Neural cell (in vitro differentiated cells): ENCODE results near the gene SCYL3.

ENCODE experiments used
- CTCF ChIP-seq: fragments of 450-650 bp; IDR thresholded peaks from 2 replicates; pipeline ENCODE4 v1.5.1; 2014; ENCODE audit warnings: antibody characterized with exemption, mild to moderate bottlenecking, moderate library complexity; ENCODE audit not compliant: poor library complexity, severe bottlenecking
- EP300 ChIP-seq: fragments of 450-650 bp; conservative IDR thresholded peaks from 2 replicates; pipeline ENCODE4 v1.6.1; 2014; ENCODE audit warnings: antibody characterized with exemption, mild to moderate bottlenecking, moderate library complexity; ENCODE audit not compliant: poor library complexity, severe bottlenecking
- EZH2 ChIP-seq: fragments of 200-600, 300-800 bp; shearing (Covaris generic), sonication (generic); IDR thresholded peaks from 2 replicates; pipeline ENCODE4 v1.6.1; 2014; ENCODE audit warnings: antibody characterized with exemption, low read length, borderline replicate concordance, mild to moderate bottlenecking; ENCODE audit not compliant: insufficient read depth, poor library complexity, severe bottlenecking
- MXI1 ChIP-seq: fragments of 450-650 bp; conservative IDR thresholded peaks from 2 replicates; pipeline ENCODE4 v1.6.1; 2014; ENCODE audit warnings: antibody characterized with exemption, mild to moderate bottlenecking; ENCODE audit not compliant: poor library complexity, severe bottlenecking
- POLR2AphosphoS5 ChIP-seq: IDR thresholded peaks from 2 replicates; pipeline ENCODE4 v1.6.1; 2012
- RAD21 ChIP-seq: fragments of 450-650 bp; conservative IDR thresholded peaks from 2 replicates; pipeline ENCODE4 v1.6.1; 2014; ENCODE audit warnings: antibody characterized with exemption, mild to moderate bottlenecking, moderate library complexity
- REST ChIP-seq: IDR thresholded peaks from 2 replicates; pipeline ENCODE4 v1.6.1; 2012; ENCODE audit warnings: borderline replicate concordance
- SMC3 ChIP-seq: fragments of 450-650 bp; conservative IDR thresholded peaks from 2 replicates; pipeline ENCODE4 v1.6.1; 2014; ENCODE audit warnings: antibody characterized with exemption, mild to moderate bottlenecking, moderate library complexity; ENCODE audit not compliant: poor library complexity
- TAF1 ChIP-seq: IDR thresholded peaks from 2 replicates; pipeline ENCODE4 v1.6.1; 2012; ENCODE audit warnings: low read depth

DNA sequence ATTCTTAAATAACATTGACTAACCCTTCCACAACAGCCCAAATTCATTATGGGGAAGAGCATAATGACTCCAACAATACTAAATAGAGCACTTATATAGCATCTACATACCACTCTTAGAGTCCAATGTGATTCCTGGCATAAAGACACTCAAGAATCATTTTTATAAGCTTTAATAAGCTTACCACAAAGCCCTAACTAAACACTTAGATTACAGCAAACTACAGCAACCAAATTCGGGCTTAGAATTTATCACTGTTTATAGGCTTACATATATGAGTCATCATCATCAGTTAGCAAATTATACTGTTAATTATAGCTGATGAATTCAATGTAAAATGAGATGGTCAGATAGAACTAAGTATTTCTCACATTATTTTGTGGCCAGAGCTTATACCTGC, 7.3 kb downstream of the SCYL3 start:
- TF ChIP-seq POLR2AphosphoS5: no peak
- TF ChIP-seq CTCF: no peak
- no peak for TF ChIP-seq TAF1
- TF ChIP-seq EZH2: no peak
- TF ChIP-seq RAD21: no peak
- TF ChIP-seq REST: no peak
- no peak for TF ChIP-seq EP300
- no peak for TF ChIP-seq MXI1
- no peak for TF ChIP-seq SMC3
